GM20000 (cell line): ENCODE data around the gene CDNF.

Experiments
- DNase-seq: peaks from one replicate; pipeline ENCODE4 v3.0.0; 2012; ENCODE audit warnings: low spot score
- TF ChIP-seq, protein P1 (sequence below): IDR thresholded peaks from 2 replicates; pipeline ENCODE4 v1.5.1; 2012; ENCODE audit warnings: mild to moderate bottlenecking, control low read depth; ENCODE audit errors: extremely low read depth, missing control alignments

The CDNF gene

DNA sequence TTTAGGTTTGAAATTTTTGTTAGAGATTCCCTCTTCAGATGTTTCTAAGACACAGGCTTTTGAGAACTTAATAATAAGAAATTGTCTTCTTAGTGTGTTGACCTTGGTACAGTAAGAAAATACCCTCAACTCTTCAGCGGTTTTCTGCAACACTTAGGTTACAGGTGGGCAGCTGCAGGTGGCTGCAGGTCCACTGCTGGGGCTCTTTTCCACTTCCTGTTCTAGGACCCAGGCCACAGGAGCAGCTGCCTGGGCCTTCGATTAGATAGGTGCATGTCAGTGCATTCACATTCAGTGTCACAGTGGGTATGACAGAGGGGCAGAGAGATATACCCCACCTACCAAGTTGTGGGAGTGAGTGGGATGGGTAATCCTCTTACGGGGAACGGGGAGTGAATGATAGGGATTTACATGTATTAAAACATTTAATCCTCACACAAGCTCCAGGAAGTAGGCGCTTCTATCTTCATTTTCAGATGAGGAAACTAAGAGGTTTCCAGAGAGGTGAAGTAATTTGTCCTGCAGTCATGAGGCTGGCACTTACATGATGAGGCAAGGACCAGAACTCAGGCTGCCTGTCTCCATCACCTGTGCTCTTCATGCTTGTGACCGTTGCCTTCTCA, 20.6 kb upstream of the CDNF start:
- TF ChIP-seq, protein P1, sequence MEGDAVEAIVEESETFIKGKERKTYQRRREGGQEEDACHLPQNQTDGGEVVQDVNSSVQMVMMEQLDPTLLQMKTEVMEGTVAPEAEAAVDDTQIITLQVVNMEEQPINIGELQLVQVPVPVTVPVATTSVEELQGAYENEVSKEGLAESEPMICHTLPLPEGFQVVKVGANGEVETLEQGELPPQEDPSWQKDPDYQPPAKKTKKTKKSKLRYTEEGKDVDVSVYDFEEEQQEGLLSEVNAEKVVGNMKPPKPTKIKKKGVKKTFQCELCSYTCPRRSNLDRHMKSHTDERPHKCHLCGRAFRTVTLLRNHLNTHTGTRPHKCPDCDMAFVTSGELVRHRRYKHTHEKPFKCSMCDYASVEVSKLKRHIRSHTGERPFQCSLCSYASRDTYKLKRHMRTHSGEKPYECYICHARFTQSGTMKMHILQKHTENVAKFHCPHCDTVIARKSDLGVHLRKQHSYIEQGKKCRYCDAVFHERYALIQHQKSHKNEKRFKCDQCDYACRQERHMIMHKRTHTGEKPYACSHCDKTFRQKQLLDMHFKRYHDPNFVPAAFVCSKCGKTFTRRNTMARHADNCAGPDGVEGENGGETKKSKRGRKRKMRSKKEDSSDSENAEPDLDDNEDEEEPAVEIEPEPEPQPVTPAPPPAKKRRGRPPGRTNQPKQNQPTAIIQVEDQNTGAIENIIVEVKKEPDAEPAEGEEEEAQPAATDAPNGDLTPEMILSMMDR, result no peak
- DNase-seq, result no peak

DNA sequence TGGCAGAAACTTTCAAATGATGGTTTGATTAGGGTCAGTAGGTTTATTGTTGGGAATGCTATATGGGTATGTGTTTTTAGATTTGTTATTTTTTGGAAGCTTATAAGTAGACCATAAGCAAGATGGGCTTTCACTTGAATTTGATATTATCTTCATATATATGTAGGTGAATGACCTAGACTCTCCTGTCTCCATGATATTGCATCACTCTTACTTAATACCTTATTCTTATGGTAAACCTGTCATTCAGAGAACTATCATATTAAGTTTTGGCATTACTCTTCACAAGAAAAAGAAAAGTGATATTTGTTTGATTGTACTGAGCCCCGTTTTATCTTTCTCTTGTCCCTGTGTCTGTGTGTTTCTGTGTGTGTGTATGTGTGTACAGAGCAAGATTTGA, 17.6 kb upstream of the CDNF start:
- TF ChIP-seq, protein P1, result no peak
- no peak for DNase-seq

DNA sequence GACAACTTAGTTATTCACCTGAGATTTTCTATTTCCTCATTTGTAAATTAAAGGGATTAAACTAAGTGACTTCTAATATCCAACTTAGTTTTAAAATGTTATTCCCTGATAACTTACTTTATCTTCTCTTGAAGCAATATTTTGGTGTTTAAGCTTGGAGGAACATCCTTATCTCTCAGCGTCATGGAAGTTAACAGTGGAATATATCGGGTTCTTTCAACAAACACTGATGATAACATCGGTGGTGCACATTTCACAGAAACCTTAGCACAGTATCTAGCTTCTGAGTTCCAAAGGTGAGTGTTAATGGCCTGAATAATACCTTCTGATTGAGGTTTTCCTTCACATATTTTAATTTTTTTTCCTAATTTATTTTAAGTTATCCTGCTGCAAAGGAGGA, 14.4 kb upstream of the CDNF start:
- TF ChIP-seq, protein P1, result no peak
- no peak for DNase-seq

DNA sequence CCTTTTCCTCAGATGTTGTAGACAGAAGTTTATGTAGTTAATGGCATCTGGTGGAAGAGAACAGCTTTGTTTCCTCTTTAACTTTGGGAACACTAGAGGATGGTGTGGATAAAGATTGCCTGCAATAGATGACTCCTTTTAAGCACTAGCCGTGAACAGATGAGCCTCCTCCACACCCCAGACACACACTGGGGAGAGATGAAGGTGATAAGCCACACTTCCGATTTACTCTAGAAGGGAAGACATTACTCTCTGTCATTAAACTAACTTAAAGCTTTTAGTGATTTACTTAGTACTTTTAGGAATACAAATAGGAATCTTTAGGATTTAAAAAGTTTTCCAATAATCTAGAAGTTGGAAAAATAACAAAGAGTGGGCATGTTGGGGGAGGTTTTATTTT, 7.1 kb upstream of the CDNF start:
- TF ChIP-seq, protein P1, result no peak
- DNase-seq, result no peak

DNA sequence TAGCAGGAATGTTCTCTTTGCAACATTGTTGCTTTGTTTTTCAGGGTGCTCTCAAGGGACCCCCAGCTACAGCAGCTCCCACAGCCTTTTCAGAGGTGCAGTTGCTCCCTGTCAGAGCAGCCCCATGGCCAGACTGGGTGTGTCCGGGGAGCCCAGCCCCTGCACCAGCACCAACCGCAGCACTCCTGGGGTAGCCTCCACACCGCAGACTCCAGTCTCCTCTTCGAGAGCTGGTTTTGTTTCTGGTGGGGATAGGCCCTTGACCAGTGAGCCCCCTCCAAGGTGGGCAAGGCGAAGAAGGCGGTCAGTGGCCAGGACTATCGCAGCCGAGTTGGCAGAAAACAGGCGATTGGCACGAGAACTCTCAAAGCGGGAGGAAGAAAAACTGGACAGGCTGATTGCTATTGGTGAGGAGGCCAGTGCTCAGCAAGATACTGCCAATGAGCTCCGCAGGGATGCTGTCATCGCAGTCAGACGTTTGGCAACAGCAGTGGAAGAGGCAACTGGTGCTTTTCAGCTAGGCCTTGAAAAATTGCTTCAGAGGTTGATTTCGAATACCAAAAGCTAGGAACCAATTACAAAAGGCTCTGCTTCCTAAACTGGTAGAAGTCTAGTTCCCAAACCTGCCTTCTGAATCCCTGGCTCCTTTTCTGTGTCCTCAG, 5.6 kb upstream of the CDNF start:
- TF ChIP-seq, protein P1, result no peak
- DNase-seq, result no peak

DNA sequence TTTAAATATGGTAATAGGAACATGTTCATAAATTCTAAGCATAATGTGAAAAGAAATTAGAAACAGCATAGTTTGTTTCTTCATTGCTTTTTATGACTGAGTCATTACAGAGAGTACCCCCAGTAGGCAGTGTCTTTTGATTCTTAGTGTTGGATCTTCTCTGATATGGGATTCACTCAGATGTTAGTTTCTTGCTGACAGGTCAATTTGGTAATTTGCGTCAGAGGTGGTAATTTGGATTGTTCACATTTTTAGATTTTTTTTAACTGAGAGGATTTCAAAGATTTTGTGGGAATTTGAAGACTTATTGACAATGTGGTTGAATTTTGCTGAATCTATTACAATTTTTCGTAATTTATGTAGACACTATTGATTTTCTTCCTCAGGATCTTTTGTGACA, 2.3 kb upstream of the CDNF start:
- no peak for DNase-seq
- TF ChIP-seq, protein P1, result no peak

DNA sequence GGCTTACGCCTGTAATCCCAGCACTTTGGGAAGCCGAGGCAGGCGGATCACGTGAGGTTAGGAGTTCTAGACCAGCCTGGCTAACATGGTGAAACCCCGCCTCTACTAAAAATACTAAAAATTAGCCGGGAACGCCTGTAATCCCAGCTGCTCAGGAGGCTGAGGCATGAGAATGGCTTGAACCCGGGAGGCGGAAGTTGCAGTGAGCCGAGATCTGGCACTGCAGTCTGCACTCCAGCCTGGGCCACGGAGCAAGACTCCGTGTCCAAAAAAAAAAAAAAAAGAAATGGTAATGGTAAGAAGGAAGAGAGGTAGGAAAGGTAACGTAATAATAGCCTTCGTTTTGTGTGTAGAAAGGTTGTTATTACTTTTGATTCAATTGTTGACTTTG, 1.5 kb upstream of the CDNF start:
- TF ChIP-seq, protein P1, result no peak
- DNase-seq, result no peak
